SK-N-SH (cell line): ENCODE data around the gene NUDT14. TPM values are rescaled to one million over a fixed set of nuclear protein-coding genes. Genes with fewer than 3 reads are reported as not detected.

Source experiments
- CTCF ChIA-PET: fragments of 300-600, 350-600 bp; formaldehyde crosslinking; extraction: SDS; loops from one replicate; lab custom pipeline; 2021; lab: Yijun Ruan, JAX
- POLR2A ChIA-PET: fragments of 350-600 bp; sonication (Branson Sonifier 250); formaldehyde crosslinking; extraction: SDS; loops from one replicate; lab custom pipeline; 2020; ENCODE audit warnings: antibody characterized with exemption, inconsistent platforms; lab: Yijun Ruan, JAX
- DNase-seq: peaks from one replicate; pipeline ENCODE4 v3.0.0; 2012
- H2AFZ ChIP-seq: fragments of 200-600 bp; sonication (generic); 2 replicates; pipeline ENCODE4 v1.8.1; 2016; ENCODE audit warnings: antibody characterized with exemption, mild to moderate bottlenecking, low read depth
- H3F3A ChIP-seq: fragments of 200-600 bp; sonication (generic); replicated peaks from 2 replicates; pipeline ENCODE3; 2016; ENCODE audit warnings: antibody characterized with exemption, mild to moderate bottlenecking; ENCODE audit not compliant: insufficient read depth
- H3K27ac ChIP-seq, 2 experiments: fragments of 200-500 bp in 1 of 2; fragments of 200-600 bp in 1 of 2; sonication (Bioruptor generic) in 1 of 2; sonication (generic), shearing (Covaris generic) in 1 of 2; 2 replicates each; pipeline versions ENCODE4 v1.5.1 to v1.6.1; 2014 to 2016; ENCODE audit warnings: low read depth in 2 of 2, inconsistent platforms in 1 of 2, low read length in 1 of 2, mild to moderate bottlenecking in 1 of 2, mixed read lengths in 1 of 2
- H3K27me3 ChIP-seq: fragments of 200-600 bp; sonication (generic), shearing (Covaris generic); 2 replicates; pipeline ENCODE4 v1.6.1; 2016; ENCODE audit warnings: mixed run types; ENCODE audit not compliant: insufficient read depth
- H3K36me3 ChIP-seq, 2 experiments: fragments of 200-500 bp in 1 of 2; fragments of 200-600 bp in 1 of 2; sonication (Bioruptor generic) in 1 of 2; sonication (generic) in 1 of 2; replicated peaks in 1 of 2; 2 replicates each; pipeline versions ENCODE3 to v1.5.1; 2014 to 2016; ENCODE audit warnings: low read length in 1 of 2, mild to moderate bottlenecking in 1 of 2; ENCODE audit not compliant: insufficient read depth in 2 of 2, control insufficient read depth in 1 of 2
- H3K4me1 ChIP-seq, 2 experiments: fragments of 200-500 bp in 1 of 2; fragments of 200-600 bp in 1 of 2; sonication (Bioruptor generic) in 1 of 2; sonication (generic), shearing (Covaris generic) in 1 of 2; 2 replicates each; pipeline versions ENCODE4 v1.5.1 to v1.6.1; 2014 to 2016; ENCODE audit warnings: low read depth in 1 of 2, low read length in 1 of 2, mixed run types in 1 of 2; ENCODE audit not compliant: insufficient read depth in 2 of 2, control insufficient read depth in 1 of 2
- H3K4me2 ChIP-seq: fragments of 200-600 bp; sonication (generic), shearing (Covaris generic); 2 replicates; pipeline ENCODE4 v1.6.1; 2017; ENCODE audit warnings: mixed run types
- H3K4me3 ChIP-seq, 2 experiments: fragments of 200-500 bp in 1 of 2; fragments of 200-600 bp in 1 of 2; sonication (Bioruptor generic) in 1 of 2; sonication (generic), shearing (Covaris generic) in 1 of 2; 2 replicates each; pipeline versions ENCODE4 v1.5.1 to v1.8.1; 2014 to 2016; ENCODE audit warnings: low read depth in 2 of 2, inconsistent platforms in 1 of 2, low read length in 1 of 2, mild to moderate bottlenecking in 1 of 2, mixed read lengths in 1 of 2, moderate library complexity in 1 of 2
- H3K79me2 ChIP-seq: fragments of 200-600 bp; sonication (generic); 2 replicates; pipeline ENCODE4 v1.8.1; 2017; ENCODE audit warnings: mild to moderate bottlenecking; ENCODE audit not compliant: insufficient read depth
- H3K9ac ChIP-seq: fragments of 200-600 bp; sonication (generic); 2 replicates; pipeline ENCODE4 v1.6.1; 2017; ENCODE audit warnings: mixed run types
- H3K9me2 ChIP-seq: fragments of 200-600 bp; sonication (generic); 2 replicates; pipeline ENCODE4 v1.6.1; 2017; ENCODE audit warnings: mixed run types
- H3K9me3 ChIP-seq: fragments of 200-600 bp; sonication (generic); 2 replicates; pipeline ENCODE4 v1.6.1; 2017; ENCODE audit warnings: mixed run types, mild to moderate bottlenecking, moderate library complexity
- H4K20me1 ChIP-seq: fragments of 200-600 bp; sonication (generic); 2 replicates; pipeline ENCODE4 v1.6.1; 2017; ENCODE audit warnings: mild to moderate bottlenecking, mixed run types; ENCODE audit not compliant: insufficient read depth
- ELF1 ChIP-seq: IDR thresholded peaks from 2 replicates; pipeline ENCODE4 v1.4.0; 2012
- EP300 ChIP-seq, 2 experiments: IDR thresholded peaks; 2 replicates each; pipeline versions ENCODE4 v1.4.0 to v1.6.1; 2012; ENCODE audit warnings: borderline replicate concordance in 1 of 2, low read depth in 1 of 2, low read length in 1 of 2
- FOXM1 ChIP-seq: IDR thresholded peaks from 2 replicates; pipeline ENCODE4 v1.4.0; 2012; ENCODE audit warnings: low read depth, mild to moderate bottlenecking
- GABPA ChIP-seq: IDR thresholded peaks from 2 replicates; pipeline ENCODE4 v1.4.0; 2012; ENCODE audit warnings: low read depth, mild to moderate bottlenecking
- GATA2 ChIP-seq: sonication (generic); formaldehyde crosslinking; IDR thresholded peaks from 2 replicates; pipeline ENCODE4 v1.5.0; 2020; ENCODE audit warnings: mild to moderate bottlenecking, missing genetic modification reagents
- MXI1 ChIP-seq: IDR thresholded peaks from 2 replicates; pipeline ENCODE4 v1.6.1; 2012; ENCODE audit warnings: mild to moderate bottlenecking, low read depth, low read length, improper control_type of control experiment
- NFIC ChIP-seq: IDR thresholded peaks from 2 replicates; pipeline ENCODE4 v1.4.0; 2012; ENCODE audit warnings: borderline replicate concordance
- NRF1 ChIP-seq: IDR thresholded peaks from 2 replicates; pipeline ENCODE4 v1.6.1; 2012; ENCODE audit warnings: low read depth, mild to moderate bottlenecking, low read length
- PBX3 ChIP-seq: IDR thresholded peaks from 2 replicates; pipeline ENCODE4; 2012
- POLR2AphosphoS5 ChIP-seq: IDR thresholded peaks from 2 replicates; pipeline ENCODE4 v1.6.1; 2012; ENCODE audit warnings: low read depth, low read length
- REST ChIP-seq: IDR thresholded peaks from 2 replicates; pipeline ENCODE4 v1.6.1; 2012; ENCODE audit warnings: mild to moderate bottlenecking, low read depth, low read length, moderate library complexity
- RFX5 ChIP-seq: IDR thresholded peaks from 2 replicates; pipeline ENCODE4 v1.6.1; 2012; ENCODE audit warnings: mild to moderate bottlenecking, improper control_type of control experiment, low read length
- TAF1 ChIP-seq: IDR thresholded peaks from 2 replicates; pipeline ENCODE4 v1.6.1; 2012; ENCODE audit warnings: low read depth, mild to moderate bottlenecking, low read length, moderate library complexity, borderline replicate concordance
- TCF12 ChIP-seq: IDR thresholded peaks from 2 replicates; pipeline ENCODE4 v1.4.0; 2012
- YY1 ChIP-seq: IDR thresholded peaks from 2 replicates; pipeline ENCODE4 v1.4.0; 2012; ENCODE audit warnings: low read depth, mild to moderate bottlenecking
- WGBS: methylation state at CpG from one replicate; pipeline ENCODE4 v1.1.6; 2017; ENCODE audit warnings: low lambda C conversion rate; 5-methylcytosine and 5-hydroxymethylcytosine counted together
- polyA plus RNA-seq, 3 experiments: library from polyadenylated mRNA; depleted of rRNA; stranded (reverse); fragments of >200 nt; gene quantifications; 2 replicates each; pipeline ENCODE4 v1.2.3, GENCODE V29; 2012
- TF ChIP-seq, protein P1 (sequence below): fragments of 200-600 bp; sonication (generic); IDR thresholded peaks from 2 replicates; pipeline ENCODE4 v1.6.1; 2017; ENCODE audit warnings: antibody characterized with exemption, mild to moderate bottlenecking, moderate library complexity

The NUDT14 gene
- polyA plus RNA-seq, 1 of the 3 experiments (the other 2 are of a cell fraction): 18.4 TPM

DNA sequence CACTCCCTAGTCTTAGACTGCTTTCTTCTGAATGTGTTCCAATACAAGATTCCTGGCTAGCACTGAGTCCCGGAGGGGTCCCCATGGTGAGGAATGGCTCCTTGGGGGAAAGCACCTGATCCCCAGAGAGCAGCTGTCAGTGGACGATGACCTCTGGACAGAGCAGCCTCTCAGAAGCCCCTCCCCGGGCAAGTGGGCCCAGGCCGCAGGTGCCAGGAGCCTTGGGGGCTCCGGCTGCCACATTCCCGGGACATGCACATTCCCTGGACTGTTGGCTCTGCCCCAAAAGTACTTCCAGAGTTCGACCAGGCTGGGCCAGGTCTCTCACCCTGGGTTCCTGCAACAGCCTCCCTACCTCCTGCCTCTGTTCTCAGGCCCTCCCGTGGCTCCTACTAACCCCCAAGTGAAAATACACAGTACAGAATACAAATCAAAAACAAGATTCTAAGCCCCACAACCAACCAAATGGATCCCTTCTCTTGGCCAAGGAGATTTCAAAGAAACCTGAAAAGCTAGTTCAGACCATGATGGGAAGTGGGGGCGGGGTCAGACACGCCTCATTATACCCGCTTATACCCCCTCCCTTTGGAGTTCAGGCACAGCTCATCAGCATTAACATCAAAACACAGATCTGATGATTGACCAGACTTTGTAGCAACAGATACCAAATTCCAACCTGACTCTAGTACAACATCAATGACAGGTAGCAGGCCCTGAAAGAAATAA is 43.9 kb upstream of the NUDT14 start:
- peaks cover 0 to 20% of the 10 kb centered on the region in 2 experiments; a peak in 1 of 4 replicates for H3K4me1 ChIP-seq
- no peak overlapping the region for H2AFZ ChIP-seq
- no peak for DNase-seq
- H3K9me3 ChIP-seq: no peaks in the 10 kb centered on the region
- no peak overlapping the region for H3K4me3 ChIP-seq
- no peak for TF ChIP-seq GATA2
- H3K36me3 ChIP-seq: peaks cover 10 to 22% of the 10 kb centered on the region in 2 experiments
- ChIA-PET CTCF (interaction anchor here (0.7 to 0.9 kb wide), 2 partner anchors 22 to 127 kb away, joined by 3 to 4 read pairs; no protein-coding TSS in a partner anchor), POLR2A (no interaction called here)
- H3K9me2 ChIP-seq: no peaks in the 10 kb centered on the region
- WGBS: 95% methylated on average over 10 of the region's 11 CpGs
- no peaks in the 10 kb centered on the region; the same call in 1 of the 2 replicates for H3K79me2 ChIP-seq
- no peak overlapping the region for H3K27ac ChIP-seq
- H3K9ac ChIP-seq: no peak overlapping the region
- H4K20me1 ChIP-seq: no peaks in the 10 kb centered on the region
- no peaks in the 10 kb centered on the region for H3K27me3 ChIP-seq
- no peaks in the 10 kb centered on the region for H3F3A ChIP-seq
- H3K4me2 ChIP-seq: no peak overlapping the region

- no peak overlapping the region for H3K4me3 ChIP-seq
- no peak for DNase-seq
- TF ChIP-seq YY1 (no peak), NRF1 (no peak), MXI1 (no peak), POLR2AphosphoS5 (no peak), RFX5 (no peak), NFIC (no peak), PBX3 (no peak), ELF1 (no peak), GABPA (no peak), GATA2 (no peak), TAF1 (no peak), EP300 (IDR thresholded peaks at IDR 0.05; ENCODE audit: borderline replicate concordance in 1 of 2, low read depth in 1 of 2, low read length in 1 of 2) (no peak), REST (no peak), TCF12 (no peak), FOXM1 (no peak)
- TF ChIP-seq, protein P1, sequence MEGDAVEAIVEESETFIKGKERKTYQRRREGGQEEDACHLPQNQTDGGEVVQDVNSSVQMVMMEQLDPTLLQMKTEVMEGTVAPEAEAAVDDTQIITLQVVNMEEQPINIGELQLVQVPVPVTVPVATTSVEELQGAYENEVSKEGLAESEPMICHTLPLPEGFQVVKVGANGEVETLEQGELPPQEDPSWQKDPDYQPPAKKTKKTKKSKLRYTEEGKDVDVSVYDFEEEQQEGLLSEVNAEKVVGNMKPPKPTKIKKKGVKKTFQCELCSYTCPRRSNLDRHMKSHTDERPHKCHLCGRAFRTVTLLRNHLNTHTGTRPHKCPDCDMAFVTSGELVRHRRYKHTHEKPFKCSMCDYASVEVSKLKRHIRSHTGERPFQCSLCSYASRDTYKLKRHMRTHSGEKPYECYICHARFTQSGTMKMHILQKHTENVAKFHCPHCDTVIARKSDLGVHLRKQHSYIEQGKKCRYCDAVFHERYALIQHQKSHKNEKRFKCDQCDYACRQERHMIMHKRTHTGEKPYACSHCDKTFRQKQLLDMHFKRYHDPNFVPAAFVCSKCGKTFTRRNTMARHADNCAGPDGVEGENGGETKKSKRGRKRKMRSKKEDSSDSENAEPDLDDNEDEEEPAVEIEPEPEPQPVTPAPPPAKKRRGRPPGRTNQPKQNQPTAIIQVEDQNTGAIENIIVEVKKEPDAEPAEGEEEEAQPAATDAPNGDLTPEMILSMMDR: no peak
- no peak overlapping the region for H3K27ac ChIP-seq
- CTCF ChIA-PET: interaction anchor here (1.0 kb wide), 1 partner anchor 21 kb away, joined by 3 read pairs; no protein-coding TSS in a partner anchor
- no peak overlapping the region for H2AFZ ChIP-seq
- H3K36me3 ChIP-seq: peaks cover 10 to 27% of the 10 kb centered on the region in 2 experiments
- no peak overlapping the region for H3K4me2 ChIP-seq
- H4K20me1 ChIP-seq: no peaks in the 10 kb centered on the region
- 97% methylated on average over 15 of the region's 15 CpGs for WGBS
- H3K79me2 ChIP-seq: no peaks in the 10 kb centered on the region; the same call in 1 of the 2 replicates
- no peaks in the 10 kb centered on the region for H3F3A ChIP-seq
- peaks cover 0 to 26% of the 10 kb centered on the region in 2 experiments; a peak in 1 of 4 replicates for H3K4me1 ChIP-seq
- no peak overlapping the region for H3K9ac ChIP-seq
- no peaks in the 10 kb centered on the region for H3K9me3 ChIP-seq
- no peaks in the 10 kb centered on the region for H3K9me2 ChIP-seq
- no peaks in the 10 kb centered on the region for H3K27me3 ChIP-seq
- POLR2A ChIA-PET: no interaction called here
Measured at GRCh38 chr14:105223770-105224544, 42.8 kb upstream of the NUDT14 start.
